Measurements from ENCODE around the gene BLMH.
A peak's percentile ranks its signal among the peaks of the same experiment; 100 is the strongest.

BLMH gene, protein sequence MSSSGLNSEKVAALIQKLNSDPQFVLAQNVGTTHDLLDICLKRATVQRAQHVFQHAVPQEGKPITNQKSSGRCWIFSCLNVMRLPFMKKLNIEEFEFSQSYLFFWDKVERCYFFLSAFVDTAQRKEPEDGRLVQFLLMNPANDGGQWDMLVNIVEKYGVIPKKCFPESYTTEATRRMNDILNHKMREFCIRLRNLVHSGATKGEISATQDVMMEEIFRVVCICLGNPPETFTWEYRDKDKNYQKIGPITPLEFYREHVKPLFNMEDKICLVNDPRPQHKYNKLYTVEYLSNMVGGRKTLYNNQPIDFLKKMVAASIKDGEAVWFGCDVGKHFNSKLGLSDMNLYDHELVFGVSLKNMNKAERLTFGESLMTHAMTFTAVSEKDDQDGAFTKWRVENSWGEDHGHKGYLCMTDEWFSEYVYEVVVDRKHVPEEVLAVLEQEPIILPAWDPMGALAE

DNA sequence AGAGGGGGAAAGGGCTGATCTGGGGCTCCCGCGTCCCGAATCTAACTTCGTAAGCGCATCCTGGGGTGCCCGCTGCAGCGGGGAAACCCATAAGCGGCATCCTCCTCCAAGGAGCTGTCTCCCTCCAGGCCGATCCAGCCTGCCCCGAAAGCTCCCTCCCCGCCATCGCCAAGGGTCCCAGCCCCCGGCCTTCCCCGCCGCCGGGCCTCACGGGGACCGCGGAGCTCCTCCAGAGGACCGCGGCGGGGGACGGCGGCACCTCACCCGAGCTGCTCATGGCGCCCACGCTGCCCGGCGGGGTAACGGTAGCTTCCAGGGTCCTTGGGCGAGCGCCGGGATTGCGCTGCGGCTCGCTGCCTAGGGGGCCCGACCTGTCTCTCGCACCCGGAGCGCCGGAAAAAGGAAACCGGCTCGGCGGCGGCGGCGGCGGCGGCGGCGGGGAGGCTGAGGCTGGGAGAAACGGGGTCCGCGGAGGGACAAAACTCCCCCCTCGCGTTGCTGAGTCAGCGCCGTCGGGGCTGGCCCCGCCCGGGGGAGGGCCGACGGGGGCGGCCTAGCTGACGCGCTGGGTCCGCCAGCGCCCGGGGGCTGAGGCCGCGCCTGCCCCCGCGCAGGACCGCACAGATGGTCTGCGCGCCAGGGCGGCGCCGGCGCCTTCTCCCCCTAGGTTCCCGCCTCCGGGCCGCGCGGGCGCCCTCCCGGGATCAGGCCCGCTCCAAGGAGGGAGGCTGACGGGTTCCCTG lies at the start of gene BLMH:
TSS of gene BLMH (minus strand) at position 402 of the 743 bp plus-strand sequence. CDS start at position 277, 125 bp downstream.
- DNase-seq = peak; percentile 71

GRCh38 chr17:30340801-30341356 lies 49.1 kb upstream of the BLMH start:
- DNase-seq = no peak

DNA sequence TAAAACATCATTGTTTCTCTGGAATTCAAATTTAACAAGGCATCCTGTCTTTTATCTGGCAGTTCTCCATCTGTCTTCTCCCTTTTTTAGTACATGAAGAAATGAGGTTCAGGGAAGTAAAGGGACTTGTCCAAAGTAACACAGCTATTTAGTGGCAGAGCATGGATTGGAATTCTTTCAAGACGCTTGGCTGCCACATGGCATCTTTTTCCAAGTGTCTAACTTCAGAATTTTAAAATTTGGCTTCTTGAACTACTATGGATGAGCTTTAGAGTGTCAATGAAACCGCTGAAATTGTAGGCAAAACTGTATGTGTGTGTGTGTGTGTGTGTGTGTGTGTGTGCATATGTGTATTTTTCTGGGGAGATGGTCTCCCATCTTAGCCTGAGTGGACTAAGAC lies 47.3 kb upstream of the BLMH start:
- no peak for DNase-seq

DNA sequence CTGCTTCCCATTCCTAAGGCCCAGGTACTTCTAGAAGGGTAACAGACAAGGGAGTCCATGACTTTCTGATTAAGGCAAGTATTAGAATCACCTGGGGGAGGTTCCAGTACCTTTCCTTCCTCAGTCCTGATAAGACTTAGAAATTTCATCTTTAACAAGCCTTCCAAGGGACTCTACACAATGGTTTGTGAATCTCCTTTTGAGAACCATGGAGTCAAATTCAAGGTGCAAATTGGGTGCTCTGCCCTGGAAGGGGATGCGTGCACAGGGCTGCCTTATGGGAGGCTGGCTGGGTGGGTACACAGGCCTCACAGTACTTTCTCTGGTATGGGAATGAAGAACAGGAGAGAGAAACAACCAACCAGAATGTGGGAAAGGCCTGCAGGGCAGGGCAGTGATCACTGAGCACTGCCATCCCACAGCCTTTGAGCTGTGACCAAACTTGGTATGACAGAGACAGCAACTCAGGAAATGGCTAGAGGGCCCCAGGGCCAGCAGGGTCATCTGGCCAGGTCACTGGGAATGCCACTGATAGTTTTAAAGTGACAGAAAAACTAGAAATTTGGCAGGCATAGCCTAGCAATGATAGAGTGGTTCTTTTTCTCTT lies 45.8 kb upstream of the BLMH start:
- no peak for DNase-seq

GRCh38 chr17:30336369-30337171 lies 44.8 kb upstream of the BLMH start:
- DNase-seq = peak; percentile 45

GRCh38 chr17:30334421-30334820 lies 42.7 kb upstream of the BLMH start:
- DNase-seq = no peak

GRCh38 chr17:30333503-30334360 lies 42.0 kb upstream of the BLMH start, which contains the start of gene TMIGD1:
TSS of gene TMIGD1 (minus strand) at chr17:30334057. CDS start at chr17:30332133, 1,924 bp downstream.
- no peak for DNase-seq

DNA sequence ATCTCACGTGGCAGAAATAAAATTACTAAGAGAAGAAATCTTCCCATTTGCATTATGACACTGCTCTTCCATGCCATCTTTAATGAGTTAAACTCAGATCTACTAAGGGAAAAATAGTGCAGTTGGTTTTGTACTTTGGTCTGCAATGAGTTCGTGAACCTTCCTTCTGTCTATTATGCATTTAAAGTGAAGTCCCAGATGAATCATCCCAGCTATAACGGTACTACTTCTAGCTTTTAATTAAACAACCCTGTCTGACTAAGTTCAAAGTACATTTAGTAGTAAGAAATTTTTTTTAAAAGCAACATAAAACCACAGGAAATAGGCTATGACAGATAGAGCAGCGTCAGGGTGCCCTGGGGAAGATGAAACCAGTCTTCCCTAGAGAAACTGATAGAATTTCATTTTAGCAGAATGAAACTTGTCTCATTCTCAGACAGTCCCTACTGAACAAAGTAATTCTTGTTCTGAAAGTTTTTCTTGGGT lies 40.4 kb upstream of the BLMH start:
- no peak for DNase-seq

- DNase-seq = no peak
Measured at GRCh38 chr17:30326809-30327208, 35.1 kb upstream of the BLMH start.

DNA sequence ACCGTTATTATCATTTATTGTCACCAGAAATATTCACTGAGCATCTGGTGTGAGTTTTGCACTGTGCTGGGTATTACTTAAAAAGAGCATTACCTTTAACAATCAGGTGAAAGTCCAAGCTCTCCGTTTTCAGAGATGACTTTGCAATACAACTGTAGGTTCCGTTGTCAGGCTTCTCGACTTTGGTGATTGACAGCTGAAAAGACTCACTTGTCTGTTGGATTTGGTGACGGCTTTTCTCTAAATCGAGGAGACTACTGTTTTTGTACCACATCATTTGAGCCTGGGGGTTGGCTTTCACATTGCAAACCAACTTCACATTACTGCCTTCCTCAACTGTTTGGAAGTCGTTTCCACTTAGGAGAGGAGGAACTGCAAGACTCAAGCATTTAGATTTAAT lies 33.0 kb upstream of the BLMH start:
- no peak for DNase-seq

- DNase-seq = peak; percentile 43
Measured at GRCh38 chr17:30323895-30324319, 32.2 kb upstream of the BLMH start.

DNA sequence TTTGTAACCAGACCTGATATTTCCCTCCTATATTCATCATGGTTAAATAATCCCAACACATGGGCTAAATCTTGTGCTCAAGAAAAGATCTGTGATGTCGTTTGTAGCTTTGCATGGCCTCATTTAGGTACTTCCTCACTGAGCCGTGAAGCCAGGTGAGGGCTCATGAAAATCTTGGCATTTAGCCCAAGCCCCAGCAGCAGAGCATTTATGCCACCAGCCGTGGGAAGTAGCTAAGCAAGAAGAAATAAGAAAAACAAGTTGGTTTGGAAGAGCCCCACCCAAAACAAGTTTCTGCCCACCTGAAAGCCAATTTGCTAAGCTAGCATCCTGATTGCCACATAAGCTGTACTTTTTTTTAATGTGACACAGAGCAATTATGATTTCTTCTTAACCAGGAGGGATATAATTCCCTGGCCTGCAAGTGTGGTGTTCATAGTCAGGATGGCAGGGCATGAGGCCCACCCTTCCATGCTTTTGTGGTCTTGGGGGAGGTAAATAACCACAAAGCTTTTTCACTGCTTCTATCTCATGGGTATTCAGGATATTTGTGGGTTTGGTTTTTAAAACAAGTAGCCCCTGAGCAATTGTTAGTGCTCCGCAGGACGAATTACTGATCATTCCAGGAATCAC lies 31.6 kb upstream of the BLMH start:
- DNase-seq = peak; percentile 88

DNA sequence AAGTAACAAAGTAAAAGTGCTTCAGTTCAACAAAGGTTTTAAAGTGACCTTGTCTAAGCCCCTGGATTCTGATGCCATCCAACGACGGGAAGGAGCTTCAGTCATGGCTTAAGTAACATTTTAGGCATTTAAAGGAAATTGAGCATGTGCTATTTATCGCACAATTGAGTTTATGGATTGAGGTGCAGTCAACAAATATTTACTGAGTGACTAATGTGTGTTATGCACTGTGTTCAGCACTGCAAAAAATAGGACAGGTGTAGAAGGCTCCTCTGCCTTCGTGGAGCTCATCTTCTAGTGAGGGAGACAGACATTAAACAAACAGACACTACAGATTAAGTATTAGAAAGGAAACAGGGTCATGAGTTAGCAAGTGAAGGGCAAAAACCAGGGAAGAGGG lies 29.6 kb upstream of the BLMH start:
- DNase-seq = peak; percentile 83

DNA sequence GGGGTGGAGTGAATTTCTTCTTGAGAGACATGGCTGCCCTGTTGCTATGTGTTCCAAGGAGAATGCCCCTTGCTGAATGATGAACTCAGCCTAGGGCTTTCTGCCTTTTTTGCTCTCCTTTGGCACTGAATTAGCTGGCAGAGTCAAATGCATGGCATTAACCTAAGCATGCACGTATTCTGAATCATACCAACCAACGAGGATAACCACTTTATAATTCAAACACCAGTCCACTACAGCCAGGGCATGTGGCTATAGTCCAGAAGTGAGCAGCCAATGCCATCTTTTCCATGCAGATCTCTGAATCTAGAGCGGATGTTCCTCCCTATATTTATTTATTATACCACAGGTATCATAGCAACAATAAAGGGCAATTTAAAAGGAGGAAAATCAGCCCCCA lies 26.4 kb upstream of the BLMH start:
- DNase-seq = no peak

GRCh38 chr17:30316736-30317135 lies 25.0 kb upstream of the BLMH start:
- DNase-seq = no peak

DNA sequence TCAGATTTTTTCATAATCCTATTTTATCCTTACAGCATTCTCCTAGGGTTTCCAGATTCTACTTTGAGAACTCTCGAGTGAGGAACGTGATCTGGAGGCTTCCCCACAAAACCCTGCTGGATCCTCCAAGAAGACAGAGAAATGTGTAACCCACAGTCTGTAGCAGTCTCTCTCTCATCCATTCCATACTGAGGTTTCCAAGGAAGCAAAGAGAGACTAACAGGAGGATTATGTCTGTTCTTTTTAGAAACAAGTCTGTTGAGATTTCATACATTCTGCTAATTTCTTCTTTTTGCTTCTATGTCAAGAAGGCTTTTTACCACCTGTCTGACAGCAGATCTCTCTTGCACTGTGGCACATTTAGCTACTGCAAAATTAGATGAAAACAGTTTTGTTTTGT lies 23.4 kb upstream of the BLMH start:
- no peak for DNase-seq

- no peak for DNase-seq
Measured at GRCh38 chr17:30314474-30314873, 22.7 kb upstream of the BLMH start.

DNA sequence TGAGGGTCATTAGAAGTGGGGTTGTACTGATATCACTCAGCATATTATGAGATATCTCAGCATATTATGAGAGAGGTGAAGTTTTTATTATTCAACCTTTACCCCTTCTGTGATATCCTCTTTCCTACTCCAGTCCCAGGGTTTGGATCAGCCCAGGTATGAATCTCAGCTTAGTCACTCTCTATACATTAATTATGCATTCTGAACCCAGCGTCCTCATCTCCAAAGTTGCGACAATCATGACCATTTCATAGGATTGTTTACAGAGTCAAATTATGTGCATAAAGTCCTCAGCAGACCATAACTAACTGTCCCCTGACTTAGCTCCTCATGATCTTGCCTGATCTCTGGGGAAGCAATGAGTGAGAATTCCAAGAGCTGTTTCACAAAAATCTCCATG lies 20.5 kb upstream of the BLMH start:
- DNase-seq = no peak

DNA sequence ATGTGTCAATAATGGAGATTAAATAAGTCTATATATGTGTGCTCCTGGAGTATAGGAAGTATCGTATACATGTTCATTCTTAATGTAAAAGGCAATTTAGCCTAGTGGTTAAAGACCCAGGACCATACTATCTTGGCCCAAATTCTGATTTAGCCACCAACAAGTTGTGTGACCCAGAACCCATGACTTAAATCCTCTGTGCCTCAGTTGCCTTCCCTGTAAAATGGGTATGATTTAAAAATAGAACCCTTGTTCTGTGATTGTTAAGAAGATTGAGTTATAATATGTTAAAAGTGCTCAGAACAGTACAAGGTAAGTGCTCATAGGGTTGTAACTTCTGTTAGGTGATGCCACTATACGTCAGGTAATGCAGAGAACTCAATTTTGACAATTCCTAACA lies 18.8 kb upstream of the BLMH start:
- DNase-seq = no peak

- no peak for DNase-seq
Measured at GRCh38 chr17:30309591-30309990, 17.8 kb upstream of the BLMH start.

- no peak for DNase-seq
Measured at GRCh38 chr17:30308406-30308805, 16.7 kb upstream of the BLMH start.
